Left forelimb (tissue), 1 donor: ENCODE results near the gene IGLON5.

ENCODE experiments used
- DNase-seq: peaks from one replicate; pipeline ENCODE4 v3.0.0-alpha.2; 2018; ENCODE audit warnings: low spot score

The IGLON5 gene

DNA sequence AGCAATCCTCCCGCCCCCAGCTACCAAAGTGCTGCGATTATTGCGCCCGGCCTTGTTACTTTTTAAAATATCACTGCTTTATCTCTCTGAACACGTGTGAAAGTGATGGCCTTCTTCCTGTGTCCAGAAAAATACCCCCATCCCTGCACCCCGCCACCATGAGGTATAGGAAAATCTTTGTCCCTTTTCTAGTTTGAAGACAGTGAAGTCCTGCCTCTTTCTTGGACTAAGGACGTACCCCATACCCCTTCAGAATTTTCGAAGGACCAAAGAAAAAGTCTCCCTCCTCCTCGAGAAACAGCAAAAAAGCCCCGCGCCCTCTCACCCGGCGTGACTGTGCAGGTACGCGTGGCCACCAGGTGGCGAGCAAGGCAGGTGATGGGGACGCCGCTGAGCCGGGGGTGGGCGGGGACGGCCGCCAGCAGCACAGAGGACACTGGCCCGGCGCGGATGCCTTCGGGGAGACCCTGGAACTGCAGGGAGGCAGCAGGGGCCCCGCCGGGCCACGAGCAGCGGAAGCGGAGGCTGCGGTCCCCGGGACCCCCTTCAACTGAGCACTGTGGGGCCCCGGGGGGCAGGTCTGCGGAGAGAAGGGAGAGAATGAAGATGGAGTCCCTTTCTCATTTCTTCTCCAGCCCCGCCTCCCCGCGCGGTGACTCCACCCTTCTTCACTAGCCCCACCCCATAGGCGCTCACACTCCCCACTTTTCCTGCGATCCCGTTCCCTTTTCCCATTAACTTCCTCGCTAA is 27.3 kb downstream of the IGLON5 start:
- DNase-seq = peak; percentile 90

- no peak for DNase-seq
Measured at GRCh38 chr19:51339313-51339686, 27.9 kb downstream of the IGLON5 start.

GRCh38 chr19:51339687-51340656 is 28.5 kb downstream of the IGLON5 start:
- DNase-seq = peak; percentile 97

GRCh38 chr19:51341066-51341465 is 29.6 kb downstream of the IGLON5 start:
- DNase-seq = no peak

GRCh38 chr19:51341976-51342580 is 30.6 kb downstream of the IGLON5 start, which contains the start of gene VSIG10L:
VSIG10L (minus strand) TSS chr19:51342139; CDS start chr19:51342124, 15 bp downstream.
- DNase-seq = no peak

DNA sequence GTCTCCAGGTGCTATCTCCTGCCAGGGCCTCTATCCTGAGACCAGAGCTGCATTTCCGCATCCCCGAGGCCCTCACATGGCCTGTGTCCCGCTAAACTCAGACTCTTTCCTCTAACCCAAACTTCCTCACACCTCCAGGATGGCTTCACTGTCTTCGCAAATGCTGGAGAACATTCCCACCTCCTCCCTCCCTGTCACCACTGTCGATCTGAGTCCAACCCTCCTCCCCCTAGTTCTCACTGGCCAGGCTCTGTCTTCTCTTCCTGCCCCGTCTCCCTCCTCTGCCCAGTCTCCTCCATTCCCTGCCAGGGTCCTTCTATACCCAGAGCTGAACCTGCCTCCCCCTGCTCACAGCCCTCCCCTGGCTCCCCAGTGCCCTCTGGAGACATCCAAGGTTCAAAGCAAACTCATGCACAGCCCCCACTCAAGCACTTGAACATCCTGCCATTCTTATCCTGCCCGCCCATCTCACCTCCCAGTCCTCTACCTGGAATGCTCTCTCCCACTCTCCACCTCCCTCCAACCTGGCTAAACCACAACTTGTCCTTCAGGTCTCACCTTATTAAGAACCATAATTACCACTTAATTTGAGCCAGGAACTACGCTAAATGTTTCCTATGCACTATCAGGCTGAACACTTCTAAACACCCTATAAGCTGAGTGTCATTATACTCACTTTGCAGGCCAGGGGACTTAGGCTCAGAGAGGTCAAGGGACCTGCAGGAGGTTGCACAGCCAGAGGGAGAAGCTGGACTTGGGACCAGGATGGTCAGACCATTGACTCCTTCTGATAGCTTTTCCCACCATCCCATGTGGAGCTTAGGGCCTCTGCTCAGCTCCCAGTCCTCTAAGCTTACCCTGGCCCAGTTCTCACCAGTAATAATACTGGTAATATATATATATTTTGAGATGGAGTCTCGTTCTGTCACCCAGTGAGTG is 31.5 kb downstream of the IGLON5 start:
- DNase-seq = no peak

GRCh38 chr19:51345076-51345620 is 33.7 kb downstream of the IGLON5 start:
- DNase-seq = no peak

- no peak for DNase-seq
Measured at GRCh38 chr19:51346742-51347141, 35.3 kb downstream of the IGLON5 start.

DNA sequence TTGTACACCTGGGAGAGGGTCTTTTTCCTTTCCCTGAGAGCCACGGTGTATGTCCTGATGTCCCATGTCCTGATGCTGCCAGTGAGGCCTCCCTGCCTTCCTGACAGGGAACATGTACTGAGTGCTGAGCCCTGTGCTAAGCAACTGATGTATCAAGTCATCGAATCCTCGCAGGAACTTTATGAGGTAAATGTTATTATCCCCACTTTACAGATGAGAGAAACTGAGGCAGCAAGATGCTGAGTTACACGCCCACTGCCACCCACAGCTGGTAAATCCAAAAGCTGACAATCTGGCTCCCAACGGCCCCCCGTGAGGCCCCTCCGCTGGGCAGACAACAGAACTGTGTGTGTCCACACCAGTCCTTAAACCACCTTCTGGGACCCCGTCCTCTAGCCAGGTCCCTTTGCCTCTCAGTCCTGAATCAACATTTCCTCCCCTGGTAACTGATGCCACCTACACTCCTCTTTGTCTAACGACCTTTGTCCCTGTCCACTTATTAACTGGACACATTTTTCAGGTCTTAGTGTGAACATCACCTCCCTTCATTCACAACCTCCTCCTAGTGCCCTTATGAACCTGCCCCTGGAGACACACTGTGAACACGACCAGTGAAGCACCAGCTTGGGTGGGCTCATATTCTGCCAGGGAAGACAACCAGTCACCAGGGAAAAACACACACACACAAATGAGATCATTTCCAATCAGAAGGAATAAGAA is 35.9 kb downstream of the IGLON5 start:
- DNase-seq = no peak

- DNase-seq = no peak
Measured at GRCh38 chr19:51351266-51351990, 40.0 kb downstream of the IGLON5 start.

DNA sequence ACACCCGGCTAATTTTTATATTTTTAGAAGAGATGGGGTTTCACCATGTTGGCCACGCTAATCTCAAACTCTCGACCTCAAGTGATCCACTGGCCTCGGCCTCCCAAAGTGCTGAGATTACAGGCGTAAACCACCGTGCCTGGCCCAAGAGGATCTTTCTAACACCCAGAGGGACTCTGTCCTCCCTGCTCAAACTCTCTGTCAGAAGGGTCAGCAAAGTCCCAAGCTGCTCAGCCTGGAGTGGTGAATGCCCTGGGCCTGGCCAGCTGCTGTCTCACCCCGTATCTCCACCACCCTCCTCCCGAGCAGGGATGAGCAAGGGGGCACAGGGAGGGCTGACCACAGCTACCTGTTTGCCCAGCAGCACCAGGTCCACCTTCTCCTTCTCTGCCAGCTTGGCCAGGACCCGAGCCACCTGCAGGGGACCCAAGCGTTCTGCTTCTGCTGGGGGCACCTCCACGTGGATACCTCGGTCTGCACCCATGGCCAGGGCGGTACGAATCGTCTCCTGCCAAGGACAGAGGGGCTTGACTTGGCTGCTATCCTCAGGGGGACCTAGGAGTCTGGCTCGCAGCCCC is 41.4 kb downstream of the IGLON5 start:
- no peak for DNase-seq

- no peak for DNase-seq
Measured at GRCh38 chr19:51354103-51354741, 42.8 kb downstream of the IGLON5 start.

DNA sequence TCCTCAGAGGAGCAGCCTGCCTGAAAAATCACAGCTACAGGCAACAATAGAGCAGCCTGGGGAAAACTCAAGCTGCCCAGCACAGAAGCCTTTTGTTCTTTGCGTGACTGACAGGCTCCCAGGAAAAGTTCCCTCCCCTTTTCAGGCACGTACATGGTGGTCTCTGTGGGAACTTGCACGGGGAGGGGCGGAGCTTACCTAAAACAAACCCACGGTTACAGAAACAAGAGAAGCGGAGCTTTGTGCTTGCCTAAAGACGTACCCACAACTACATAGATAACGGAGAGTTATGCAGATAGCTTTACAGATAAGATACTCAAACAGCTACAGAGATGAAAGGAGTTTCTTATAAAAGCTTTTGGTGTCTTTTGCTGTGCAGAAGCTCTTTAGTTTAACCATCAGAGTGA is 43.3 kb downstream of the IGLON5 start:
- no peak for DNase-seq

- no peak for DNase-seq
Measured at GRCh38 chr19:51356159-51356801, 44.8 kb downstream of the IGLON5 start.

DNA sequence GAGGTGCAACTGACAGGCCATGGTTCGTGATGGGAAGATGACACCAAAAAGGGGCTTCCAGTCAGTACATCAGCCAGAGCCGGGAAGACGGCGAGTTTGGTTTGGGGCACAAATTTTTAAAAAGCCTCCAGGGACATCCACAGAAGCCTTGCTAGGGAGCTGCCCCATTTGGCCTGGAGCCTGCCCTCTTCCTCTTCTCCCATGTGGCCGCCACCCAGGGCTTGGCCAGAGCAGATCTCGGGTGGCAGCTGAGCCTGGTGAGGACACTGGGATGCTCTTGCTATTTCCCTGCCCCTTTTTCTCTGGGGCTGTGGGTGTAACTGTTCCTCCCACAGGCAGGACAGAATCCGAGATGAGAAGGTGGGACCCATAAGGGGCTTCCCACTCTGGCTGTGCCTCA is 46.5 kb downstream of the IGLON5 start:
- no peak for DNase-seq

- no peak for DNase-seq
Measured at GRCh38 chr19:51359294-51359693, 47.9 kb downstream of the IGLON5 start.

- DNase-seq = no peak
Measured at GRCh38 chr19:51361239-51361638, 49.8 kb downstream of the IGLON5 start.
